Trophoblast cell (in vitro differentiated cells and primary cell): ENCODE data around the gene GRHPR.

Experiments
- DNase-seq, 2 donors: peaks; one replicate each; pipeline ENCODE4 v3.0.0-alpha.2; 2016
- H2AFZ ChIP-seq: 2 replicates; pipeline ENCODE4 v1.6.1; 2013; ENCODE audit warnings: low read length, moderate library complexity, mild to moderate bottlenecking; ENCODE audit not compliant: insufficient read depth, poor library complexity
- H2AK5ac ChIP-seq: 2 replicates; pipeline ENCODE4 v1.6.1; 2013; ENCODE audit warnings: mild to moderate bottlenecking, low read length
- H2BK120ac ChIP-seq: 2 replicates; pipeline ENCODE4 v1.6.1; 2013; ENCODE audit warnings: low read length, mild to moderate bottlenecking, moderate library complexity; ENCODE audit not compliant: insufficient read depth, poor library complexity
- H2BK12ac ChIP-seq: 2 replicates; pipeline ENCODE4 v1.6.1; 2013; ENCODE audit warnings: mild to moderate bottlenecking, low read length, moderate library complexity
- H2BK5ac ChIP-seq: 2 replicates; pipeline ENCODE4 v1.6.1; 2013; ENCODE audit warnings: low read length, low read depth, moderate library complexity, mild to moderate bottlenecking; ENCODE audit not compliant: poor library complexity
- H3K14ac ChIP-seq: 2 replicates; pipeline ENCODE4 v1.6.1; 2013; ENCODE audit warnings: mild to moderate bottlenecking, low read length
- H3K18ac ChIP-seq: 2 replicates; pipeline ENCODE4 v1.6.1; 2013; ENCODE audit warnings: mild to moderate bottlenecking, low read length
- H3K23ac ChIP-seq: 2 replicates; pipeline ENCODE4 v1.6.1; 2013; ENCODE audit warnings: low read length
- H3K27ac ChIP-seq: 2 replicates; pipeline ENCODE4 v1.5.1; 2013; ENCODE audit warnings: low read depth, mild to moderate bottlenecking, inconsistent platforms, low read length, moderate library complexity
- H3K27me3 ChIP-seq: 2 replicates; pipeline ENCODE4 v1.6.1; 2013; ENCODE audit warnings: inconsistent platforms, mild to moderate bottlenecking, low read length, moderate library complexity; ENCODE audit not compliant: insufficient read depth
- H3K36me3 ChIP-seq, 2 experiments: 1 replicate in 1 of 2; 2 replicates in 1 of 2; pipeline ENCODE4 v1.6.1; 2013; ENCODE audit warnings: low read length in 2 of 2, mild to moderate bottlenecking in 2 of 2, moderate library complexity in 1 of 2; ENCODE audit not compliant: insufficient read depth in 2 of 2, control insufficient read depth in 1 of 2
- H3K4ac ChIP-seq: 2 replicates; pipeline ENCODE4 v1.6.1; 2013; ENCODE audit warnings: low read depth, mild to moderate bottlenecking, low read length, moderate library complexity
- H3K4me1 ChIP-seq, 2 experiments: 1 replicate in 1 of 2; 2 replicates in 1 of 2; pipeline ENCODE4 v1.6.1; 2013; ENCODE audit warnings: low read length in 2 of 2, mild to moderate bottlenecking in 2 of 2, moderate library complexity in 1 of 2; ENCODE audit not compliant: insufficient read depth in 2 of 2, control insufficient read depth in 1 of 2
- H3K4me2 ChIP-seq: 2 replicates; pipeline ENCODE4 v1.6.1; 2013; ENCODE audit warnings: inconsistent platforms, mild to moderate bottlenecking, low read length, moderate library complexity
- H3K4me3 ChIP-seq: 2 replicates; pipeline ENCODE4 v1.5.1; 2013; ENCODE audit warnings: mild to moderate bottlenecking, low read depth, low read length, inconsistent platforms
- H3K79me1 ChIP-seq: one replicate; pipeline ENCODE4 v1.6.1; 2013; ENCODE audit warnings: low read length
- H3K79me2 ChIP-seq: 2 replicates; pipeline ENCODE4 v1.6.1; 2013; ENCODE audit warnings: low read length, mild to moderate bottlenecking; ENCODE audit not compliant: control insufficient read depth, insufficient read depth, poor library complexity
- H3K9ac ChIP-seq: 2 replicates; pipeline ENCODE4 v1.6.1; 2013; ENCODE audit warnings: mild to moderate bottlenecking, low read length
- H3K9me3 ChIP-seq: 2 replicates; pipeline ENCODE4 v1.6.1; 2013; ENCODE audit warnings: low read depth, mild to moderate bottlenecking, control low read depth, inconsistent platforms, low read length; ENCODE audit not compliant: insufficient read depth
- H4K12ac ChIP-seq: 2 replicates; pipeline ENCODE4 v1.6.1; 2013; ENCODE audit warnings: low read depth, mild to moderate bottlenecking, low read length, moderate library complexity
- H4K8ac ChIP-seq: 2 replicates; pipeline ENCODE4 v1.6.1; 2013; ENCODE audit warnings: low read depth, mild to moderate bottlenecking, low read length, moderate library complexity
- H4K91ac ChIP-seq: one replicate; pipeline ENCODE4 v1.6.1; 2013; ENCODE audit warnings: low read depth, mild to moderate bottlenecking, low read length, moderate library complexity
- WGBS: extraction: QIAGEN DNeasy Blood & Tissue Kit; methylation state at CpG from one replicate; pipeline ENCODE4 v1.1.7; 2013; ENCODE audit warnings: missing lambda C conversion rate; ENCODE audit not compliant: insufficient read length, insufficient coverage; ENCODE audit errors: extremely low coverage; 5-methylcytosine and 5-hydroxymethylcytosine counted together

GRHPR gene

DNA sequence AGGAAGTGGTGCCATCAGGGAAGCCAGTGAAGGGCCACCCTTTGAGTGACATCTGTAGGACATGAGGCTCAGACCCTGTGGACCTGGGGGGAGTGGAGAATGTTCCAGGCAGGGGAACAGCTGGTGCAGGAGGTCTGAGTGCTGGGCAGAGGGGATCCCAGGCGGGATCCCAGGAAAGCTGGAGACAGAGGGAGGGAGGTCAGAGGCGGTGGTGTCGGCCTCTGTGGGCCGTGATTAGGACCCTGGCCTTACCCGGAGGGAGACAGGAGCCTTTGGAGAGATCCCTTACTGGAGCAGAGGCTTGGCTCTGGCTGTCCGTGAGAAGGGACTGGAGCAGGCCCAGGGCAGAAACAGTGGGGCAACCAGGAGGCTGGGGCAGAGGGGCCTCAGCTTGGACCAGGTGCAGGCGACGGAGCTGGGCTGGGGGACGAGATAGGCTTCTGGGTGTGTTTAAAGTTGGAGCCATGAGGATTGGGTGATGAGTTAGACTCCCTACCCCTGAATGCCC is 12.1 kb upstream of the GRHPR start:
- no peak overlapping the region for H2BK12ac ChIP-seq
- no peak overlapping the region for H2AK5ac ChIP-seq
- no peak overlapping the region for H3K14ac ChIP-seq
- H3K27me3 ChIP-seq = no peaks in the 10 kb centered on the region
- no peaks in the 10 kb centered on the region for H3K36me3 ChIP-seq
- no peak overlapping the region for H2AFZ ChIP-seq
- H3K4me3 ChIP-seq = no peak overlapping the region
- H3K79me1 ChIP-seq = peaks cover 6% of the 10 kb centered on the region
- H4K8ac ChIP-seq = no peak overlapping the region
- no peak for DNase-seq
- H3K4me2 ChIP-seq = no peak overlapping the region
- no peak overlapping the region for H2BK5ac ChIP-seq
- no peak overlapping the region for H3K9ac ChIP-seq
- H2BK120ac ChIP-seq = no peak overlapping the region
- no peak overlapping the region for H3K4ac ChIP-seq
- H3K18ac ChIP-seq = no peak overlapping the region
- H3K79me2 ChIP-seq = no peaks in the 10 kb centered on the region
- no peak overlapping the region for H3K27ac ChIP-seq
- peaks cover 9% of the 10 kb centered on the region in 2 experiments for H3K4me1 ChIP-seq
- H4K91ac ChIP-seq = no peak overlapping the region
- H3K23ac ChIP-seq = no peak overlapping the region
- no peak overlapping the region for H4K12ac ChIP-seq
- no peaks in the 10 kb centered on the region for H3K9me3 ChIP-seq
- WGBS = no CpG with 5 or more reads among the region's 9 CpGs

DNA sequence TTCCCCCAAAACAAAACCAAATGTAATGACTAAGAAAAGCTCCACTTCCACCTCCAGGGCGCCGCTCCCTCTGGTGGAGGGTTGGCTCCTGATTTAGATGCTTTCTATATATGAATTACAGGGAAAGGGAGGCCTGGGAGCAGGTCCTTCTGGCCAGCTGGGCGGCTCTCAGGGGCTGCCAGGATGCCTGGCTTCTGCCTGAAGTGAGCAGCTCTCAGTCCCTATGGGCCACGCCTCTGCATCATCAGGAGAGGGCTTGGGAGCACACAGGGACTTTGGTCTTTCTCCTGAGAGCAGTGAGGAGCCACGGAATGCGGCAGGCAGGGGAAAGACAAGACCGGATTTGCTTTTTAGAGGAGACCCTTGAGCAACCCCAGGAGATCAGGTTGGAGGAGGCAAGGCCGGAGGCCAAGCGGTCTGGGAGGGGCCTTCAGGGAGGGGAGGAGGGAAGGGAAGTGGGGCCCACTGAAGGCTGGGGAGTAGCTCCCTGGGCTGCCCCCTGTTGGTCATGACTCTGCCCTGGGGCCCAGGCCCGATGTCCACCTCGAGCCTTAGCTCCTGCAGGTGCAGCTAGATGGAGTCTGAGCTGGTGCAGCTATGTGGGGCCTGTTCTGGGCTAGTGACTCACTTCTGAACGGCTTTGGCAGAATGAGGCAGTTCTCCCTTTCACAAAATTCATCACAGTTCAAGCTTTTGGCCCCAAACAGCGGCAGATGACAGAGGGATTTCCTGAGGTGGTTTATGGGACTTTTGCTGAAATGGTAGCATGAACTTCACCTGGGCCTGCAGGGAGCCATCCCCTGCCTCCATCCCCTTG is 11.3 kb upstream of the GRHPR start:
- Histone ChIP-seq H4K8ac (no peak overlapping the region), H3K23ac (no peak overlapping the region), H3K18ac (no peak overlapping the region), H2AFZ (no peak overlapping the region), H3K4me3 (no peak overlapping the region), H3K79me2 (no peaks in the 10 kb centered on the region), H2AK5ac (no peak overlapping the region), H3K4ac (no peak overlapping the region), H3K4me1 (peaks cover 9 to 12% of the 10 kb centered on the region in 2 experiments), H3K27ac (no peak overlapping the region), H2BK5ac (no peak overlapping the region), H3K4me2 (no peak overlapping the region), H2BK120ac (no peak overlapping the region), H4K12ac (no peak overlapping the region), H3K27me3 (no peaks in the 10 kb centered on the region), H3K79me1 (peaks cover 6% of the 10 kb centered on the region), H4K91ac (no peak overlapping the region), H3K9me3 (no peaks in the 10 kb centered on the region), H3K9ac (no peak overlapping the region), H2BK12ac (no peak overlapping the region), H3K36me3 (no peaks in the 10 kb centered on the region), H3K14ac (no peak overlapping the region)
- WGBS = no CpG with 5 or more reads among the region's 13 CpGs
- DNase-seq = no peak

DNA sequence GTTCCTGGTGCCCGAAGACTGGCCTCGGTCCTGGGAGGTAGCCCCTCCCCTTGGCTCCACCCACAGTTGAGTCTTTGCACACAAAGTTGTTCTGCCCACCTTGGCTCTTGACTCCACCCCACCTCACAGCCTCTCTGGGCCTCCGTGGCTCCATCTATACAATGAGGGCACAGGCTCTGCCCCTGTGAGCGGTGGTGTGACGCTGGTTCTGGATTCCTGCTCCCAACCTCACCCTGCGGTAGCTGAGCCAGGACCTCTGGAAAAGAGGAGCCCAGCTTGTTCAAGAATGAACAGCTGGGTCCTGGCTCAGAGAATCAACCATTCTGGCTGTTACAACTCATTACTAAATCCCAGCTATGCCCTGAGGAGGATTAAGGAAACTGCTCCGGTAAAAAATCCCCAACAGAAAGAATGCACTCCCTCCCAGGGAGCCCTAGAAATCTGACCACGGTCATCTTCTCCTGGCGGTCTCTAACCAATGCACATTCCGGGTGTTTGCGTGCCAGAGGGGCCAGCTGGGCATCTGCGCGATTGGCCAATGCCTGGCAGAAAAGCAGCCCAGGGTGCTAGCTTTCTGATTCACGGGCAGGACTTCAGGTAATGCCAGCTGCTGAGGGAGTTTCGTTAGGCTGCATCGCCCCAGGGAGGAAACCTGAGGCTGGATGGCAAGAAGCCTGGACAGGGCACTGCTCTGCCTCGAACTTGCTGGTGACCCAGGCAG is 9.9 kb upstream of the GRHPR start:
- H3K4me3 ChIP-seq = no peak overlapping the region
- no peak overlapping the region for H2BK5ac ChIP-seq
- no peak overlapping the region for H3K18ac ChIP-seq
- no peak overlapping the region for H3K4ac ChIP-seq
- H4K91ac ChIP-seq = no peak overlapping the region
- H3K14ac ChIP-seq = no peak overlapping the region
- H3K9ac ChIP-seq = no peak overlapping the region
- no peak overlapping the region for H3K23ac ChIP-seq
- no peak overlapping the region for H3K4me2 ChIP-seq
- no CpG with 5 or more reads among the region's 17 CpGs for WGBS
- no peak overlapping the region for H2AFZ ChIP-seq
- no peaks in the 10 kb centered on the region for H3K27me3 ChIP-seq
- H3K27ac ChIP-seq = no peak overlapping the region
- H3K36me3 ChIP-seq = no peaks in the 10 kb centered on the region
- no peak overlapping the region for H4K12ac ChIP-seq
- peaks cover 9 to 12% of the 10 kb centered on the region in 2 experiments for H3K4me1 ChIP-seq
- no peak overlapping the region for H2BK120ac ChIP-seq
- no peaks in the 10 kb centered on the region for H3K79me2 ChIP-seq
- H4K8ac ChIP-seq = no peak overlapping the region
- H3K9me3 ChIP-seq = no peaks in the 10 kb centered on the region
- DNase-seq = no peak
- no peak overlapping the region for H2AK5ac ChIP-seq
- peaks cover 6% of the 10 kb centered on the region for H3K79me1 ChIP-seq
- H2BK12ac ChIP-seq = no peak overlapping the region

DNA sequence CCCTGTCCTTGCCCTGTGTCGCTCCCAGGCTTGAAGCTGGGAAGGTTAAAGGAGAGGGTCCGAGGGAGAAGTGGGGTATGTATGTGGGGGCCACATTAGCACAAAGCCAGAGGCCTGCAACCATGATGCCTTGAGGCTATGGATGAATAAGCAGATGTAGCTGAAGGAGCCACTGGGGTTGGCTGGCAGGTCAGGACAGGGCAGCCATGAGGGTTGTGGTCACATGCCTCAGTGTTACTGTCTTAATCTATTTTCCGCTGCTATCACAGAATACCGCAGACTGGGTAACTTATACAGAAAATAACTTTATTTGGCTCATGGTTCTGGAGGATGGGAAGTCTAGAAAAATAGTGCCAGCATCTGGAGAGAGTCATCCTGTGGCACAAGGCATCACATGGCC is 9.2 kb upstream of the GRHPR start:
- no peak overlapping the region for H3K9ac ChIP-seq
- H2AK5ac ChIP-seq = no peak overlapping the region
- no peak overlapping the region for H3K4me2 ChIP-seq
- H3K79me1 ChIP-seq = peaks cover 6% of the 10 kb centered on the region
- no peak overlapping the region for H3K23ac ChIP-seq
- H3K4me3 ChIP-seq = no peak overlapping the region
- H3K36me3 ChIP-seq = no peaks in the 10 kb centered on the region
- no peaks in the 10 kb centered on the region for H3K9me3 ChIP-seq
- no peaks in the 10 kb centered on the region for H3K27me3 ChIP-seq
- H3K27ac ChIP-seq = no peak overlapping the region
- H3K14ac ChIP-seq = no peak overlapping the region
- no peak for DNase-seq
- no CpG with 5 or more reads among the region's 4 CpGs for WGBS
- no peak overlapping the region for H4K12ac ChIP-seq
- no peak overlapping the region for H2BK5ac ChIP-seq
- no peak overlapping the region for H4K8ac ChIP-seq
- no peak overlapping the region for H3K4ac ChIP-seq
- H2AFZ ChIP-seq = no peak overlapping the region
- H2BK120ac ChIP-seq = no peak overlapping the region
- no peak overlapping the region for H2BK12ac ChIP-seq
- H3K79me2 ChIP-seq = no peaks in the 10 kb centered on the region
- H3K18ac ChIP-seq = no peak overlapping the region
- H4K91ac ChIP-seq = no peak overlapping the region
- H3K4me1 ChIP-seq = peaks cover 10 to 12% of the 10 kb centered on the region in 2 experiments
